Mucosa of rectum (tissue), 2 donors: ENCODE data around the gene MYO6.

Source experiments
- H3K27ac ChIP-seq, 2 donors: one replicate each; pipeline ENCODE4 v1.7.0; 2013; ENCODE audit warnings: inconsistent platforms in 2 of 2, low read depth in 2 of 2, low read length in 2 of 2
- H3K27me3 ChIP-seq, 2 donors: one replicate each; pipeline ENCODE4 v1.7.0; 2013; ENCODE audit warnings: low read length in 2 of 2; ENCODE audit not compliant: control insufficient read depth in 2 of 2, insufficient read depth in 2 of 2
- H3K36me3 ChIP-seq, 2 donors: one replicate each; pipeline ENCODE4 v1.7.0; 2013; ENCODE audit warnings: low read length in 2 of 2; ENCODE audit not compliant: control insufficient read depth in 2 of 2, insufficient read depth in 2 of 2
- H3K4me1 ChIP-seq, 2 donors: one replicate each; pipeline ENCODE4 v1.7.0; 2013; ENCODE audit warnings: low read length in 2 of 2, mild to moderate bottlenecking in 1 of 2; ENCODE audit not compliant: control insufficient read depth in 2 of 2, insufficient read depth in 2 of 2
- H3K4me3 ChIP-seq, 2 donors: one replicate each; pipeline ENCODE4 v1.7.0; 2013; ENCODE audit warnings: low read length in 2 of 2
- H3K9ac ChIP-seq, 2 donors: one replicate each; pipeline ENCODE4 v1.7.0; 2013; ENCODE audit warnings: low read length in 2 of 2, low read depth in 1 of 2, mild to moderate bottlenecking in 1 of 2
- H3K9me3 ChIP-seq, 2 donors: one replicate each; pipeline ENCODE4 v1.7.0; 2013; ENCODE audit warnings: low read length in 2 of 2; ENCODE audit not compliant: control insufficient read depth in 2 of 2
- donor health status: healthy.
- donor health status: Normal muscosa, but diverticular disease.

The MYO6 gene

DNA sequence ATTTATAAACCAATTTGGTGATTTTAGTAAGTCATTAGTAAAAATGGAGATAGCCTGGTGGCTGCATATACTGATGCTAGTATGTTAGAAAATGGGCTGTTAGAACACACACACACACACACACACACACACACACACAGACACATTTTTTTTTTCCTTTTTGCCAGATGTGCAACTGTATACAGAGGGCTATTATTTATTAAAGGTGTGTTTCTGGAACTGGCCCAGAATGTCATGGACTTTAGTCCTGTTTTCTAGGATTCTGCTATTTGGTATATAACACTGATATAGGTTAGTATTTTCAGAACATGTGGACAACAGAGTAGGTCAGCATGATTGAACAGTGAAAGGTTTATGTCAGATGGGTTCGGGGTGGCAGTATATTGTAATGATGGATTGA lies 12.4 kb downstream of the MYO6 start:
- H3K4me1 ChIP-seq: no peaks in the 10 kb centered on the region
- no peak overlapping the region for H3K4me3 ChIP-seq
- no peak overlapping the region for H3K9ac ChIP-seq
- peaks cover 0 to 3% of the 10 kb centered on the region in 2 donors for H3K27me3 ChIP-seq
- no peaks in the 10 kb centered on the region for H3K9me3 ChIP-seq
- no peak overlapping the region for H3K27ac ChIP-seq
- H3K36me3 ChIP-seq: peaks cover 0 to 3% of the 10 kb centered on the region in 2 donors

DNA sequence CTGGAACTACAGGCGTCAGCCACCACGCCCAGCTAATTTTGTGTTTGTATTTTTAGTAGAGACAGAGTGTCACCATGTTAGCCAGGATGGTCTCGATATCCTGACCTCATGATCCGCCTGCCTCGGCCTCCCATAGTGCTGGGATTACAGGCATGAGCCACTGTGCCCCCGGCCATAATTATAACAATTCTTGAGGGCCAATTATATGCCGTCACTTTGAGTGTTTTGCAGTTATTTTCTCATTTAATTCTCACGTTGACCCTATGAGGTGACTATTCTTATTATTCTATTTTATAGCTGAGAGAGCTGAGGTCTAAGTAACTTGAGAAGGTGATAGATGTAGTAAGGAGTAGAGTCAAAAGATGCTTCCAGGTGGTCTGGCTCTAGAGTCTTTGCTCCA lies 13.0 kb downstream of the MYO6 start:
- Histone ChIP-seq H3K27ac (no peak overlapping the region), H3K4me1 (no peaks in the 10 kb centered on the region), H3K36me3 (peaks cover 0 to 3% of the 10 kb centered on the region in 2 donors), H3K27me3 (peaks cover 0 to 3% of the 10 kb centered on the region in 2 donors), H3K4me3 (no peak overlapping the region), H3K9me3 (no peaks in the 10 kb centered on the region), H3K9ac (no peak overlapping the region)

DNA sequence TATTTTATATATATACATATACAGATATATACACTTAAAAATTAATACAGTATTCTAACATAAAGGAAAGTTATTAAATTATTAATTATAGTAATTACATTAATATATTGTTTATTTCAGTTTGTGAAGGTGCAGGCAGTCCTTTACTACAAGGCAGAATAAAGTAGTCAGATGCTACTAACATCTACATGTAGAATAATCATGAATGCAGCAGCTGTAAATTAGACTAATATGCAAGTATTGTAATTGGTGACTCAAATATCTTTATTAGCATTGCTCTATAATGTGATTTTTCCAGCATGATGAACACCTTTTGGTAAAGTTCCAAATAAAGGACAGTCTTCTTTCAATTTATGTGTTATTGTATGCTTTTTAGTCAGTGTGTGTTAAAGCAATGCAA lies 17.3 kb downstream of the MYO6 start:
- Histone ChIP-seq H3K27ac (no peak overlapping the region), H3K36me3 (peaks cover 0 to 3% of the 10 kb centered on the region in 2 donors), H3K27me3 (no peaks in the 10 kb centered on the region)

DNA sequence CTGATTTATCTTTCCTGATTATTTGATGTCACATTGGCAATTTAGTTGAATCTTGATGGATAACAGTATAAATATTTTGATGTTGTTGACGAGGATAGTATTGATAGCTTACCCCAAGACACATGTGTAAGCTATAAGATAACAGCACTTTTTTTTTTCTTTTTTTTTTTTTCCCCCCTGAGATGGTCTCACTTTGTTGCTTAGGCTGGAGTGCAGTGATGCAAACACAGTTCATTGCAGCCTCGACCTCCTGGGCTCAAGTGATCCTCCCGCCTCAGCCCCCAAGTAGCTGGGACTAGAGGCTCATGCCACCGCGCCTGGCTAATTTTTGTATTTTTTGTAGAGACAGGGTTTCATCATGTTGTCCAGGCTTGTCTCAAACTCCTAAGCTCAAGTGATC lies 21.8 kb downstream of the MYO6 start:
- Histone ChIP-seq H3K4me3 (no peak overlapping the region), H3K9me3 (no peaks in the 10 kb centered on the region), H3K4me1 (no peaks in the 10 kb centered on the region), H3K27ac (no peak overlapping the region), H3K36me3 (no peaks in the 10 kb centered on the region), H3K27me3 (no peaks in the 10 kb centered on the region), H3K9ac (no peak overlapping the region)

More for the DNA sequence above, 17.3 kb downstream of the MYO6 start:
- no peak overlapping the region for H3K4me3 ChIP-seq
- H3K4me1 ChIP-seq: no peaks in the 10 kb centered on the region
- H3K9me3 ChIP-seq: no peaks in the 10 kb centered on the region
- H3K9ac ChIP-seq: no peak overlapping the region

DNA sequence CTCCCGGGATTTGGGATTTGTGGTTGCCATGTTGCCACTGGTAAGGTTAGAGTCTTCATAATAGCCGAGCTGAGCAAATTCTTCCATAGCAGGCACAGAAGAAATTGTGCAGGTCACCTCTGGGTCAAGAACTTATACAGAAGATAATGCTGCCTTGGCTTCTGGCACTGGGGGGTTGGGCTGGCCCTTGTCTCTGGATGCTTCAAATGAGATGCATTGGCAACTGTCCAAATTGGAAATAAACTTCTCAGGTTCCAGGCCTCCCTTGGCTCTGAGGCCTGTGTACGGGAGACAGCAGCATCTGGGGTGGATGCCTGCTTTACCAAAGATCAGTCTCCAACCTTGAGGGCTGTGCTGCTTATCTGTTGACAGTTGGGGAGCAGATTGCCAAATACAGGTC lies 26.2 kb downstream of the MYO6 start:
- H3K4me1 ChIP-seq: no peaks in the 10 kb centered on the region
- H3K9me3 ChIP-seq: no peaks in the 10 kb centered on the region
- no peak overlapping the region for H3K27ac ChIP-seq
- no peaks in the 10 kb centered on the region for H3K36me3 ChIP-seq
- H3K9ac ChIP-seq: no peak overlapping the region
- H3K27me3 ChIP-seq: no peaks in the 10 kb centered on the region
- no peak overlapping the region for H3K4me3 ChIP-seq

DNA sequence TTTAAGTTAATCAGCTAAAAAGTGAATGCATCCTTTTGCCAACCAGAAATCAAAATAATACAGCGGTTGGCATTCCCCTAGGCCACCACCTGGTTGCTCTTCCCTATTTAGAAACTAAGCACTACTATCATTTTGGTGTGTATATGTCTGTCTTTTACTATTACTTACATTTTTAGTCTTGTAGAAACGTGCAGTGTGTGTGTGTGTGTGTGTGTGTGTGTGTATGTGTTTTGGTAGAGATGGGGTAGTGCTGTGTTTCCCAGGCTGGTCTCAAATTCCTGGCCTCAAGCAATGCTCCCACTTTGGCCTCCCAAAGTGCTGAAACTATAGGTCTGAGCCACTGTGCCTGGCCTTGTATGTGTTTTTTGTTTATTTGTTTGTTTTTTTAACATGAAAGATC lies 27.4 kb downstream of the MYO6 start:
- Histone ChIP-seq H3K4me1 (no peaks in the 10 kb centered on the region), H3K27ac (no peak overlapping the region), H3K9ac (no peak overlapping the region), H3K27me3 (no peaks in the 10 kb centered on the region), H3K4me3 (no peak overlapping the region), H3K9me3 (no peaks in the 10 kb centered on the region), H3K36me3 (no peaks in the 10 kb centered on the region)

DNA sequence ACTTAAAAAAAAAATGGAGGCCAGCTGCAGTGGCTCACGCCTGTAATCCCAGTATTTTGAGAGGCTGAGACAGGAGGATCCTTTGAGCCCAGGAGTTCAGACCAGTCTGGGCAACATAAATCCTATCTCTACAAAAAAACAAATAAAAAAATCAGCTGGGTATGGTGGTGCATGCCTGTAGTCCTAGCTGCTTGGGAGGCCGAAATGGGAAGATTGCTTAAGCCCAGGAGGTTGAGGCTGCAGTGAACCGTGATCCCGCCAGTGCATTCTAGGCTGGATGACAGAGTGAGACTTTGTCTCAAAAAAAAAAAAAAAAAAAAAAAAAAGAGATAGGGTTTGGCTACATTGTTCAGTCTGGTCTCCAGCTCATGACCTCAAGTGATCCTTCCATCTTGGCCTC lies 29.7 kb downstream of the MYO6 start:
- Histone ChIP-seq H3K9me3 (no peaks in the 10 kb centered on the region), H3K4me1 (no peaks in the 10 kb centered on the region), H3K36me3 (no peaks in the 10 kb centered on the region), H3K27ac (no peak overlapping the region), H3K27me3 (no peaks in the 10 kb centered on the region), H3K9ac (no peak overlapping the region), H3K4me3 (no peak overlapping the region)

DNA sequence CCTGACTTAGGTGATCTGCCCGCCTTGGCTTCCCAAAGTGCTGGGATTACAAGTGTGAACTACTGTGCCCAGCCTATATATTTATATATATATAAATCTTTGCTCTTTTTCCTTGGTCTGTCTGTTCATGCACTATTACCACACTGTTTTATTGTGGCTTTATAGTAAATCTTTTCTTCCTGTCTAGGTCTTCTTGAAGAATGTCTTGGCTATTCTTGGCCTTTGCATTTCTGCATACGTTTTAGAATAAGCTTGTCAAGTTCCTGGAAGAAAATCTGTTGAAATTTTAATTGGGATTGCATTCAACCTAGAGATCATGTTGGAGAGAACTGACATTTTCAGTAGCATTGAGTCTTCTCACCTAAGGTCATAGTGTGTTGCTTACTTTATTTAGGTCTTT lies 37.1 kb downstream of the MYO6 start:
- Histone ChIP-seq H3K27ac (no peak overlapping the region), H3K9me3 (no peaks in the 10 kb centered on the region), H3K4me1 (no peaks in the 10 kb centered on the region), H3K9ac (no peak overlapping the region), H3K27me3 (no peaks in the 10 kb centered on the region), H3K36me3 (no peaks in the 10 kb centered on the region), H3K4me3 (no peak overlapping the region)

DNA sequence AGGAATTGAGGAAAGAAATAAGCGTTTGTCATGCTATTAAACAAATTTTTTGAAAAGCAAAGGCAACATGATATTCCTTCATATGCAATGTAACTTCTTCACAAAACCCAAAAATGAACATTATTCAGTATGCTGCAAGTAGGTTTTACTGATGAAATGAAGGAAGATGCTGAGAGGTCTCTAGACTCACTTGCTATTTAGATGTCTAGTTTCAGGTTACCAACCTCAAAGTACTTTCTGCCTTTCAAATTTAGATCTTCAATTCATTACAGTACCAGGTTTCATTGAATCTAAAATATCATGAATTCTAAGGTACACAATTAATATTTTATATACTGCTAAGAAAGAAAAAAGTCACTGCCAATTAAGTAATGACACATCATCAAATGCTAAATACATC lies 39.9 kb downstream of the MYO6 start:
- Histone ChIP-seq H3K4me1 (no peaks in the 10 kb centered on the region), H3K9ac (no peak overlapping the region), H3K9me3 (no peaks in the 10 kb centered on the region), H3K27me3 (no peaks in the 10 kb centered on the region), H3K4me3 (no peak overlapping the region), H3K36me3 (no peaks in the 10 kb centered on the region), H3K27ac (no peak overlapping the region)

DNA sequence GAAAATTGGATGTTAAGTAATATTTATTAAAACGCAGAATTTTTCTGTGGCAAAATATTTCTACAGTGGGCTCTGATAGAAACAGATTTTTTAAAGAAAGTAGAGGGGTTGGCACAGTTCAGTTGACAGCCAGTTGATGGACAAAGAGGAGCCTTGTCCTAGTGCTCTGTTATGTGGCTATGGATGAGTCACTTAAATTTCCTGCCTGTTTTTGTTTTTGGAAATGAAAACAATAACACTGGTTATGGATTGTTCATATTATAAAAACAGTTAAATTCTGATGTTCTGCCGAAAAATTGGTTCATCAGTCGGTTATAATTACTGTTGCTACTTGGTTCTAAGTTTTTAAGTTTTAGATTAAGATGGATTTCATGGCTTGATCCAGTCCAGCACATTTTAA lies 42.8 kb downstream of the MYO6 start:
- H3K9ac ChIP-seq: no peak overlapping the region
- no peaks in the 10 kb centered on the region for H3K9me3 ChIP-seq
- H3K4me3 ChIP-seq: no peak overlapping the region
- no peaks in the 10 kb centered on the region for H3K27me3 ChIP-seq
- H3K27ac ChIP-seq: no peak overlapping the region
- H3K4me1 ChIP-seq: no peaks in the 10 kb centered on the region
- H3K36me3 ChIP-seq: no peaks in the 10 kb centered on the region

DNA sequence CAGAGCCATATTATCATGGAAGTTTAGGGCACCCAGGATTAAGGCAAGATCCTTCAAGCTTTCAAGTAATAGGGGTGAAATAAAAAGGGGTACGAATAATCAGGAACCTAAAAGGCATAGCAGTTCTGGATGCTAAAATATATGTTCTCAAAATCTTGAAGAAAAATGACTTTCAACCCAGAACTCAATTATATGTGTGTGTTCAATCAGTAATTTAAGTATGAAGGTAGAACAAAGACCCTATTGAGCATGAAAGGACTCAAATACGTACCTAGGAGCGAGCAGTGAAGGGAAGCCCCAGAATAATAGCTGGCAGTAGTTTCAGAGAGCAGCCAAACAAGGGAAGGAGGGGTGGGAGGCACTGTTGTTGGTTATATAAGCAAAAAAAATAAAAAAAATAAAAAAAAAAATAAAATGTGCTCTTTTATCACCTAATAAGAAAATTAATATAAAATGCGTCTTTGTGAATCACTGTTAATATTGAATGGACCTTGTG lies 45.4 kb downstream of the MYO6 start:
- H3K27ac ChIP-seq: no peak overlapping the region
- no peaks in the 10 kb centered on the region for H3K4me1 ChIP-seq
- H3K9me3 ChIP-seq: no peaks in the 10 kb centered on the region
- no peak overlapping the region for H3K4me3 ChIP-seq
- H3K27me3 ChIP-seq: no peaks in the 10 kb centered on the region
- H3K36me3 ChIP-seq: no peaks in the 10 kb centered on the region
- no peak overlapping the region for H3K9ac ChIP-seq
